SU-DHL-6 (cell line): Measurements from ENCODE around the gene EPB41L1.

ENCODE experiments used
- H2AFZ ChIP-seq: fragments of 200-600 bp; sonication (generic); 2 replicates; pipeline ENCODE4 v1.6.1; 2014; ENCODE audit warnings: low read depth, mild to moderate bottlenecking, moderate library complexity, mixed read lengths, antibody characterized with exemption, low read length; ENCODE audit not compliant: severe bottlenecking
- H3F3A ChIP-seq: fragments of 200-600 bp; shearing (Covaris generic); 2 replicates; pipeline ENCODE4 v1.6.0; 2016; ENCODE audit warnings: antibody characterized with exemption, mild to moderate bottlenecking; ENCODE audit not compliant: insufficient read depth
- H3K27ac ChIP-seq: fragments of 200-600 bp; sonication (generic); 2 replicates; pipeline ENCODE4 v1.5.1; 2016; ENCODE audit warnings: low read depth, mild to moderate bottlenecking, low read length, moderate library complexity, mixed read lengths
- H3K27me3 ChIP-seq: fragments of 200-600 bp; sonication (generic), shearing (Covaris generic); 2 replicates; pipeline ENCODE4 v1.6.0; 2014; ENCODE audit warnings: mild to moderate bottlenecking, low read length
- H3K36me3 ChIP-seq: fragments of 200-600 bp; sonication (generic); 2 replicates; pipeline ENCODE4 v1.6.1; 2014; ENCODE audit warnings: mild to moderate bottlenecking, low read length, mixed read lengths
- H3K4me2 ChIP-seq: fragments of 300-600, 200-600 bp; shearing (Covaris generic), sonication (generic); 2 replicates; pipeline ENCODE4 v1.6.0; 2014; ENCODE audit warnings: low read length, low read depth, mild to moderate bottlenecking; ENCODE audit not compliant: poor library complexity, severe bottlenecking
- H3K4me3 ChIP-seq: fragments of 200-600 bp; sonication (generic); 2 replicates; pipeline ENCODE4 v1.5.1; 2014; ENCODE audit warnings: antibody characterized with exemption, low read length, mild to moderate bottlenecking, mixed read lengths; ENCODE audit not compliant: insufficient read depth, poor library complexity, severe bottlenecking
- H3K79me2 ChIP-seq: fragments of 200-600 bp; sonication (generic); 2 replicates; pipeline ENCODE4 v1.6.1; 2014; ENCODE audit warnings: mild to moderate bottlenecking, low read length, moderate library complexity; ENCODE audit not compliant: insufficient read depth
- H3K9ac ChIP-seq: fragments of 200-600 bp; sonication (generic); 2 replicates; pipeline ENCODE4 v1.7.0; 2014; ENCODE audit warnings: mild to moderate bottlenecking, low read length
- H3K9me2 ChIP-seq: fragments of 200-600 bp; sonication (generic); replicated peaks from 2 replicates; pipeline ENCODE4 v1.6.1; 2014; ENCODE audit warnings: low read length; ENCODE audit not compliant: insufficient read depth
- H3K9me3 ChIP-seq: fragments of 200-600 bp; sonication (generic); 2 replicates; pipeline ENCODE4 v1.6.1; 2014; ENCODE audit warnings: low read length, mixed read lengths; ENCODE audit not compliant: insufficient read depth
- H4K20me1 ChIP-seq: fragments of 200-600 bp; sonication (generic); 2 replicates; pipeline ENCODE4 v1.6.1; 2014; ENCODE audit warnings: low read depth, mild to moderate bottlenecking, antibody characterized with exemption, low read length, moderate library complexity, mixed read lengths
- EZH2phosphoT487 ChIP-seq: fragments of 200-600 bp; sonication (generic), shearing (Covaris generic); conservative IDR thresholded peaks from 2 replicates; pipeline ENCODE4 v1.6.1; 2018; ENCODE audit warnings: mild to moderate bottlenecking, antibody characterized with exemption, low read length, moderate library complexity, mixed read lengths
- TF ChIP-seq, protein P1 (sequence below): fragments of 200-600 bp; sonication (generic); IDR thresholded peaks from one replicate; pipeline ENCODE4 v1.5.1; 2017; ENCODE audit warnings: antibody characterized with exemption, mild to moderate bottlenecking, low read length, moderate library complexity; ENCODE audit not compliant: insufficient read depth, poor library complexity, severe bottlenecking

The EPB41L1 gene

DNA sequence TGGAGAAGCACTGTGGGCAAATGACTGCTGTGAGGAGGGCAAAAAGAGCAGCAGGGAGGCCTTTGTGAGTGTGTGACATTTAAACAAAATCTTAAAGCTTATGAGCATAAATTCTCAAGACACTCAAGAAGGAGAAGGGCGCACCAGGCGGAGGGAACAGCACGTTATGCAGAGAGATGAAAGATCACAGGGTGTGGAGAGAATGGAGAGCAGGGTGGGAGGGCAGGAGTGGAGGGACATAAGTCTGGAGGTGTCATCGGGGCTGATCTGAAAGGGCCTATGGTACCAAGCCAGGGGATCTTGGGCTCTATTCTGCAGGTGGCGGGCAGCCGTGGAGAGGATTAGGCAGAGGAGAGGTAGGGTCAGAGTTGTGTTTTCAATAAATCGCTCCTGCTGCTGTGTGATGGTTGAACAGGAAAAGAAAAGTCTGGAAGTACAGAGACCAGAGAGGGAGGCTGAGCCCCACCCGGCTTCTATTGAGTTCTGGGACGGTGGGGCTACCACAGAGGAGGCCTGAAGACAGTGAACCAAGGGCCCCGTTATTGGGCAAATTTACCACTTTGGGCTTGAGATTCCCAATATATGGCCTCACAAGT, 127.3 kb downstream of the EPB41L1 start:
- no peaks in the 10 kb centered on the region for H4K20me1 ChIP-seq
- TF ChIP-seq EZH2phosphoT487 = no peak
- TF ChIP-seq, protein P1, sequence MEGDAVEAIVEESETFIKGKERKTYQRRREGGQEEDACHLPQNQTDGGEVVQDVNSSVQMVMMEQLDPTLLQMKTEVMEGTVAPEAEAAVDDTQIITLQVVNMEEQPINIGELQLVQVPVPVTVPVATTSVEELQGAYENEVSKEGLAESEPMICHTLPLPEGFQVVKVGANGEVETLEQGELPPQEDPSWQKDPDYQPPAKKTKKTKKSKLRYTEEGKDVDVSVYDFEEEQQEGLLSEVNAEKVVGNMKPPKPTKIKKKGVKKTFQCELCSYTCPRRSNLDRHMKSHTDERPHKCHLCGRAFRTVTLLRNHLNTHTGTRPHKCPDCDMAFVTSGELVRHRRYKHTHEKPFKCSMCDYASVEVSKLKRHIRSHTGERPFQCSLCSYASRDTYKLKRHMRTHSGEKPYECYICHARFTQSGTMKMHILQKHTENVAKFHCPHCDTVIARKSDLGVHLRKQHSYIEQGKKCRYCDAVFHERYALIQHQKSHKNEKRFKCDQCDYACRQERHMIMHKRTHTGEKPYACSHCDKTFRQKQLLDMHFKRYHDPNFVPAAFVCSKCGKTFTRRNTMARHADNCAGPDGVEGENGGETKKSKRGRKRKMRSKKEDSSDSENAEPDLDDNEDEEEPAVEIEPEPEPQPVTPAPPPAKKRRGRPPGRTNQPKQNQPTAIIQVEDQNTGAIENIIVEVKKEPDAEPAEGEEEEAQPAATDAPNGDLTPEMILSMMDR = no peak
- no peak overlapping the region for H3K4me3 ChIP-seq
- no peak overlapping the region for H3K9ac ChIP-seq
- no peaks in the 10 kb centered on the region for H3K9me3 ChIP-seq
- H3K27me3 ChIP-seq = no peaks in the 10 kb centered on the region
- H3K36me3 ChIP-seq = no peaks in the 10 kb centered on the region
- H3K27ac ChIP-seq = no peak overlapping the region
- H3K79me2 ChIP-seq = no peaks in the 10 kb centered on the region
- no peaks in the 10 kb centered on the region for H3F3A ChIP-seq
- no peaks in the 10 kb centered on the region for H3K9me2 ChIP-seq
- H3K4me2 ChIP-seq = no peak overlapping the region
- no peak overlapping the region for H2AFZ ChIP-seq
